Measurements from ENCODE around the gene NACA2. TPM values are rescaled to one million over a fixed set of nuclear protein-coding genes. Genes with fewer than 3 reads are reported as not detected.

NACA2 gene
- total RNA-seq, 1 experiment from 2014 or later = not detected

DNA sequence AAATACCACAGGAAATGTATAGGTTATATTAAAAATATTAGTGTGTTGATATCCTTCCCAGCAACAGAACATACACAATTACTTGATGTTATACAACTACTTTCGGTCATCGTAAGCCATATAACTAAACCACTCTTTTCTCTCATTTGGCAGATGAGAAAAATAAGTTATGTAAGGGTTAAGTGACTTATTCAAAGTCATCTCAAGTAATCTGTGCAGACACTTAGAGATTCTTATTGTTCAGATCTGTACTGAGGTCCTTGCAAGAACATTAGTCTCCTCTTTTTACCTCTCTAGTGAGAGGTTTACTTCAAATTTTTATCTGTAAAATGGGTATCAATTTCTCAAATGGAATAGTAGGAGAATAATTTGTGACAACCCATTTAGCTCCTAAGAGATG is 15.0 kb downstream of the NACA2 start:
- no TSS peak for BruUV-seq (replicated peaks)
- peaks cover 18 to 36% of the 10 kb centered on the region in 2 experiments for H3K4me1 ChIP-seq (ENCODE audit: control insufficient read depth in 1 of 2, insufficient read depth in 2 of 2, low read length in 2 of 2)
- no peak for DNase-seq (ENCODE audit: low read depth, low spot score)
- no peak overlapping the region for H3K4me3 ChIP-seq (replicated peaks in 1 of 2; ENCODE audit: low read depth in 1 of 2, low read length in 2 of 2)
- H3K9me2 ChIP-seq (ENCODE audit: insufficient read depth) = no peaks in the 10 kb centered on the region
- CTCF ChIA-PET = interaction anchor here (1.0 to 4.8 kb wide), 4 partner anchors 8 to 163 kb away, joined by 5 to 60 read pairs (median 10); no protein-coding TSS in a partner anchor
- RAD21 ChIA-PET (ENCODE audit: low non-redundant PET in 1 of 2, low total read pairs in 2 of 2, uncharacterized antibody in 2 of 2, unreplicated experiment in 2 of 2) = interaction anchor here (0.7 to 2.7 kb wide), 2 partner anchors 163 to 164 kb away, joined by 3 to 11 read pairs; no protein-coding TSS in a partner anchor
- peak overlapping the region; percentile 66 for H3K27ac ChIP-seq (ENCODE audit: low read depth, low read length)
- H3K9ac ChIP-seq (ENCODE audit: low read length) = no peak overlapping the region
- H2AFZ ChIP-seq (ENCODE audit: low read depth, low read length, poor library complexity, severe bottlenecking) = peak overlapping the region; percentile 97
- POLR2A ChIA-PET = no interaction called here
- H3K9me3 ChIP-seq (ENCODE audit: control insufficient read depth in 1 of 2, insufficient read depth in 1 of 2, low read depth in 1 of 2, low read length in 2 of 2) = no peaks in the 10 kb centered on the region
- H4K20me1 ChIP-seq (ENCODE audit: insufficient read depth) = no peaks in the 10 kb centered on the region
- no peak for ATAC-seq
- intact Hi-C loops (cut with micrococcal nuclease) = loop anchor here (1.0 to 10.0 kb wide), 4 partner anchors 164 to 851 kb away; no protein-coding TSS in a partner anchor
- H3K4me2 ChIP-seq (ENCODE audit: low read length) = peak overlapping the region; percentile 48; the same call in 1 of the 2 replicates
- no peak for TF ChIP-seq CBX3 (IDR thresholded peaks at IDR 0.05; ENCODE audit: low read depth)
- TF ChIP-seq SIN3A (IDR thresholded peaks at IDR 0.05; ENCODE audit: low read depth) = no peak
- TF ChIP-seq FOSL1 (IDR thresholded peaks at IDR 0.05; ENCODE audit: low read depth) = no peak
- no peak for TF ChIP-seq ZNF274 (IDR thresholded peaks at IDR 0.05; ENCODE audit: low read depth, low read length)
- TF ChIP-seq, protein P1, sequence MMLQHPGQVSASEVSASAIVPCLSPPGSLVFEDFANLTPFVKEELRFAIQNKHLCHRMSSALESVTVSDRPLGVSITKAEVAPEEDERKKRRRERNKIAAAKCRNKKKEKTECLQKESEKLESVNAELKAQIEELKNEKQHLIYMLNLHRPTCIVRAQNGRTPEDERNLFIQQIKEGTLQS (IDR thresholded peaks at IDR 0.05) = no peak
- TF ChIP-seq, protein P2, sequence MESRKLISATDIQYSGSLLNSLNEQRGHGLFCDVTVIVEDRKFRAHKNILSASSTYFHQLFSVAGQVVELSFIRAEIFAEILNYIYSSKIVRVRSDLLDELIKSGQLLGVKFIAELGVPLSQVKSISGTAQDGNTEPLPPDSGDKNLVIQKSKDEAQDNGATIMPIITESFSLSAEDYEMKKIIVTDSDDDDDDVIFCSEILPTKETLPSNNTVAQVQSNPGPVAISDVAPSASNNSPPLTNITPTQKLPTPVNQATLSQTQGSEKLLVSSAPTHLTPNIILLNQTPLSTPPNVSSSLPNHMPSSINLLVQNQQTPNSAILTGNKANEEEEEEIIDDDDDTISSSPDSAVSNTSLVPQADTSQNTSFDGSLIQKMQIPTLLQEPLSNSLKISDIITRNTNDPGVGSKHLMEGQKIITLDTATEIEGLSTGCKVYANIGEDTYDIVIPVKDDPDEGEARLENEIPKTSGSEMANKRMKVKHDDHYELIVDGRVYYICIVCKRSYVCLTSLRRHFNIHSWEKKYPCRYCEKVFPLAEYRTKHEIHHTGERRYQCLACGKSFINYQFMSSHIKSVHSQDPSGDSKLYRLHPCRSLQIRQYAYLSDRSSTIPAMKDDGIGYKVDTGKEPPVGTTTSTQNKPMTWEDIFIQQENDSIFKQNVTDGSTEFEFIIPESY (IDR thresholded peaks at IDR 0.05; ENCODE audit: extremely low read depth, insufficient replicate concordance, low read length) = no peak
- TF ChIP-seq CEBPB (IDR thresholded peaks at IDR 0.05; ENCODE audit: low read depth) = no peak
- no peak for TF ChIP-seq YY1 (IDR thresholded peaks at IDR 0.05; ENCODE audit: extremely low read depth, insufficient replicate concordance, low read depth, low read length)
- no peak for TF ChIP-seq SP1 (IDR thresholded peaks at IDR 0.05; ENCODE audit: low read depth)
- TF ChIP-seq SRF (IDR thresholded peaks at IDR 0.05; ENCODE audit: low read depth) = no peak
- TF ChIP-seq EGR1 (IDR thresholded peaks at IDR 0.05; ENCODE audit: low read depth) = no peak
- no peak for TF ChIP-seq JUND (IDR thresholded peaks at IDR 0.05)
- TF ChIP-seq, protein P3, sequence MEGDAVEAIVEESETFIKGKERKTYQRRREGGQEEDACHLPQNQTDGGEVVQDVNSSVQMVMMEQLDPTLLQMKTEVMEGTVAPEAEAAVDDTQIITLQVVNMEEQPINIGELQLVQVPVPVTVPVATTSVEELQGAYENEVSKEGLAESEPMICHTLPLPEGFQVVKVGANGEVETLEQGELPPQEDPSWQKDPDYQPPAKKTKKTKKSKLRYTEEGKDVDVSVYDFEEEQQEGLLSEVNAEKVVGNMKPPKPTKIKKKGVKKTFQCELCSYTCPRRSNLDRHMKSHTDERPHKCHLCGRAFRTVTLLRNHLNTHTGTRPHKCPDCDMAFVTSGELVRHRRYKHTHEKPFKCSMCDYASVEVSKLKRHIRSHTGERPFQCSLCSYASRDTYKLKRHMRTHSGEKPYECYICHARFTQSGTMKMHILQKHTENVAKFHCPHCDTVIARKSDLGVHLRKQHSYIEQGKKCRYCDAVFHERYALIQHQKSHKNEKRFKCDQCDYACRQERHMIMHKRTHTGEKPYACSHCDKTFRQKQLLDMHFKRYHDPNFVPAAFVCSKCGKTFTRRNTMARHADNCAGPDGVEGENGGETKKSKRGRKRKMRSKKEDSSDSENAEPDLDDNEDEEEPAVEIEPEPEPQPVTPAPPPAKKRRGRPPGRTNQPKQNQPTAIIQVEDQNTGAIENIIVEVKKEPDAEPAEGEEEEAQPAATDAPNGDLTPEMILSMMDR (IDR thresholded peaks at IDR 0.05 in 2 of 3, conservative IDR thresholded peaks at IDR 0.05 in 1 of 3; ENCODE audit: borderline replicate concordance in 1 of 3, insufficient read depth in 1 of 3, low read depth in 2 of 3, low read length in 2 of 3) = no peak
- TF ChIP-seq RAD21 (IDR thresholded peaks at IDR 0.05; ENCODE audit: low read depth) = no peak
- no peak for TF ChIP-seq ELF1 (IDR thresholded peaks at IDR 0.05; ENCODE audit: borderline replicate concordance, low read depth)
- H3K36me3 ChIP-seq (ENCODE audit: control insufficient read depth in 1 of 2, insufficient read depth in 2 of 2, low read length in 2 of 2) = no peaks in the 10 kb centered on the region
- no peaks in the 10 kb centered on the region for H3K27me3 ChIP-seq (ENCODE audit: insufficient read depth, low read length)
- no peaks in the 10 kb centered on the region for H3K79me2 ChIP-seq (ENCODE audit: insufficient read depth, low read length)
